T-helper 2 cell treated with Interferon-gamma antibody and Interleukin-4, amounts not matched to agents 100 ng/mL and 5 ng/mL, for 36 hours (primary cell): Measurements from ENCODE around the gene CYSLTR1. TPM values are rescaled to one million over a fixed set of nuclear protein-coding genes. Genes with fewer than 3 reads are reported as not detected.
"Not testable (repeated sequence)": the region's sequence is repeated elsewhere in the genome, so short reads cannot be mapped to it uniquely, and the experiment has no call there.

ENCODE experiments used
- intact Hi-C: fragments of 100-400 bp; cut with micrococcal nuclease; formaldehyde crosslinking; loops from one replicate; pipeline ENCODE4 v1.15.1; 2023
- total RNA-seq: library from RNA; stranded (reverse); gene quantifications from 2 replicates; pipeline ENCODE4 v1.2.3, GENCODE V29; 2022

CYSLTR1 gene, protein sequence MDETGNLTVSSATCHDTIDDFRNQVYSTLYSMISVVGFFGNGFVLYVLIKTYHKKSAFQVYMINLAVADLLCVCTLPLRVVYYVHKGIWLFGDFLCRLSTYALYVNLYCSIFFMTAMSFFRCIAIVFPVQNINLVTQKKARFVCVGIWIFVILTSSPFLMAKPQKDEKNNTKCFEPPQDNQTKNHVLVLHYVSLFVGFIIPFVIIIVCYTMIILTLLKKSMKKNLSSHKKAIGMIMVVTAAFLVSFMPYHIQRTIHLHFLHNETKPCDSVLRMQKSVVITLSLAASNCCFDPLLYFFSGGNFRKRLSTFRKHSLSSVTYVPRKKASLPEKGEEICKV
- 29.9 and 30.2 TPM in 2 replicates for total RNA-seq

DNA sequence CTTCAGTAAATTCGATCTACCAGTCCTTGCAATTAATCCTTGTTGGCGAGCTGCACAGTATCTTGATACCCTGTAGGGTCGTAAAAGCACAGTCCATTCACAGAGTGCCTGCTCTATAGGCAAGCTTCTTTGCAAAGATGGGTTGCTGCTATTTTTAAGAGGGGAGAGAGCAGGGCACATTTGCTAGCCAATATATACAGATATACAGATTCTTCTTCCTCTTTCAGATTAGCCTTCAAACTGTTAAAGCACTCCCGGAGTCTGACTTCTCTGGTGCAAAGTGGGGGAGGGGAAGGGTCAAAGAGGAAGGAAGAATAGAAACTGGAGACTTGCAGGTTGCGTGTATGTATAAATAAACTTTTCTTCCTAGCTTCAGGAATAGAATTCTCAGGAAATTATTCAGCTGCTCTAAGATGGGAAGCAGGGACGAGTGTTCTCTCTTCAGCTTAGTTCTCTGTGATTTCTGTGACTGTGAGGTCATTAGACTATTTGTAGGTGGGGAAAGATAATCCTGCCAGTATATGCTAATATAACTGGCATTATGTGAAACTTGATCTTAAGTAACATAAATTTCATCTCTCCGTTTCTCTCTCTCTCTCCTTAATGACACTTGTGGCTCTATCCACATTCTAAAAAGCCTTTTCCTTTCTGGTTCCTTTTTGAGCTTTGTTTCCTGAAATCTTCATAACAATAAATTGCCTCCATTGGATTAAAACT lies at the start of gene CYSLTR1:
Gene CYSLTR1, minus strand, starts transcription at position 242 of the 717 bp plus-strand sequence. CDS start 53,865 bp downstream, outside the sequence.
- intact Hi-C loops: loop anchor here (5.0 to 10.0 kb wide), 4 partner anchors 220 to 817 kb away; partner anchors contain the start of genes COX7B, GPR174, MAGT1 and P2RY10

DNA sequence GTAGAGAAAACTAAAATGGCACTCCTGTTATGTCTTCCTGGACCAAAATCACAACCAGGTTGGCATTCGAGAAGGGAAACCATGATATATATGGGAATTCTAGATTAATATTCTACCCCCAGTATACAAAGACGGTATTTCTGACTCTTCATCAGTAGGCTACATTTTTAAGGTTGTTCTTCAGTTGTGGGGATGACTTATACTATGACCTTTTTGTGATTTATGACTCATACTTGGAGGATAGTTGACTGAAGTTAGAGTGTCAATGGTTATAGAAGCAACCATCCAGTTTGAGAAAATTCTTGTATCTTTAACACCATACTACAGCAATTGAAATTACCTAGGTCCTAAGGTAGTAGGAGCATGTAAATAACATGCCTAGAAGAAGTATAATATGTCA lies 49.8 kb upstream of the CYSLTR1 start:
- intact Hi-C loops: loop anchor here (2.0 to 5.0 kb wide), 2 partner anchors 46 to 140 kb away; no protein-coding TSS in a partner anchor

DNA sequence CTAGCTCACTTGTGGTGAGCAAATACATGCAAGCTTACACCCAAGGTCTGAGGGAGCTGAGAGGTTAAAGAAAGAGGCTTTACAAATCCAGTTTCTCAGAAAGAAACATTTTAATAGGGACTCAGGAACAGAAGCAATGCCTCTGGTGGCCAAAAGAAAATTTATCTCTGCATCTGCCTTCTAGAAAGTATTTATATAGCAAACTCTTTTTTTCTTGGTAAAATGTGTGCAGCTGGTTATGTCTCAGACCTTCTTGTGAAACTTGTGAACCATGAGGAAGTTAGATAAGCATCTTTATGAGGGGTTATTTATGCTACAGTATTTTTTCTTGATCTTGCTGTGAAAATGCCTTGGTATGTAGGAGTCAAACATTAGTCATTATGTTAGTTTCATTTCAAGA lies 48.5 kb upstream of the CYSLTR1 start:
- intact Hi-C loops: loop anchor here (2.0 to 5.0 kb wide), 2 partner anchors 45 to 141 kb away; no protein-coding TSS in a partner anchor

DNA sequence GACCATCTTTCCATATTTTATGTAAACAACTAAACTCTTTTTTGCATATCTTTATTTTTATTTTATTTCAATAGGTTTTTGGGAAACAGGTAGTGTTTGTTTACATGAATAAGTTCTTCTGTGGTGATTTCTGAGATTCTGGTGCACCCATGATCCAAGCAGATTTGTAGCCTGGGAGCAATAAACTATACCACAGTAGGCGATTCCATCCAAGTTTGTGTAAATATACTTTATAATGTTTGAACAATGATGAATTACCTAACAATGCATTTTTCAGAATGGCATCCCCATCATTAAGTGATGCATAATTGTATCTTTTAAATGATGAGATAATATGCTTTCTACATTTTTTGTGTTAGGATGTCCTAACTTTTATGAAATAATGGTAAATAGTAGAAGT lies 39.2 kb upstream of the CYSLTR1 start:
- intact Hi-C loops: no loop called here

DNA sequence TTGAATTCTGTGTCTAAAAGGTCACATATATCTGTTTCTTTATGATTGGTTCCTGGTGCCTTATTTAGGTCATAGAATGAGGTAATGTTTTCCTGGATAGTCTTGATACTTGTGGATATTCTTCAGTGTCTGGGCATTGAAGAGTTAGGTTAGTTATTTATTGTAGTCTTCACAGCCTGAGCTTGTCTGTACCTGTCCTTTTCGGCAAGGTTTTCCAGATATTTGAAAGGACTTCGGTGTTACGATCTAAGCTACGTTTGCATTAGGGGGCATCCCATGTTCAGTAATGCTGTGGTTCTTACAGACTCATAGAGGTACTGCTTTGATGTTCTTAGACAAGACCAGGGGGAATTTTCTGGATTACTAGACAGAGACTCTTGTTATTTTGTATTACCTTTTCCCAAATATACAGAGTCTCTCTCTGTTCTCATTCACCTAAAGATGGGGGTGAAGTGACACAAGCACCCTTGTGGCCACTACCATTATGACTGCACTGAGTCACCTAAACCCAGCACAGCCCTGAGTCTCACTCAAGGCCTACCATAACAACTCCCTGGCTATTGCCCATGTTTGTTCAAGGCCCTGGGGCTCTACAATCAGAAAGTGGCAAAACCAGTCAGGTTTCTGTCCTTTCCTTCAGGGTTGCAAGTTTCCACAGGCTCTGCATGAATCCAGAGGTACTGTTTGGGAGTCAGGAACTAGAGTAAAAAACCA lies 30.1 kb upstream of the CYSLTR1 start:
- intact Hi-C loops: no loop called here

DNA sequence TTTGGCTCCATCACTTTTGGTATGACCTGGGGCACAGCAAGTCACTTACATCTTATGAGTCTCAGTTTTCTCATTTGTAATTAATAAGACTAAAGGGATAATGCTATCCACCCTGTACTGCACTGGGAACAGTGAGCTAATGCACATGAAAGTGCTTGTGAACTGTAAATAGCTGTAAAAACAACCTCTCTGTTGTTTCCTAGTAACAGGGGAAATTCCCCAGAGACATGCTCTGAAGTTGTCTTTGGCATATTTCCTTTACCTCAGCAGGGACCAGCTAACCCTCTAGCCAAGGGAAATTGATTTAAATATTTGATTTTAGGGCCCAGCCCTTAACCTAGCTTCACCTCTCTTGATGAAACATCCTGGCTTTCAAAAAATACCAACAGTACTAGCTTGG lies 6.1 kb upstream of the CYSLTR1 start:
- intact Hi-C loops: no loop called here

DNA sequence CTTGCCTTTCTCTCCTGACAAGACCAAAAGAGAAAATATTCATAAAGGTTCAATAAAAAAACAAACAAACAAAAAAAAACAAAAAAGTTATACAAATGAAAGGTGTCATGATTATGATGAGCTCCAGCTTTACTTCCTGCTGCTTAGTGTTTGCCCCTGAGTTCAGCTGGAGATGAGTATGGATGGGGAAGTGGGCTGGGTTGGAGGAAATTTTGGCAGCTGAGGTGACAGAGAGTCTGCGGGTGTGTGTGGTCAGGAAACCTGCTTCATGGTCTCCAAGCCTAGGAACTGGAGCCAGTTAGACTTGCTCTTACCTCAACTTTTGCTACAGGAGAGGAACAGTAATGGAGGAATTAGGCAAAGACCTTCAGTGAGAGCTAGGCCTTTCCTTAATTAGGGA lies 4.3 kb upstream of the CYSLTR1 start:
- intact Hi-C loops: loop anchor here (2.0 kb wide), 1 partner anchor 45 kb away; no protein-coding TSS in a partner anchor

DNA sequence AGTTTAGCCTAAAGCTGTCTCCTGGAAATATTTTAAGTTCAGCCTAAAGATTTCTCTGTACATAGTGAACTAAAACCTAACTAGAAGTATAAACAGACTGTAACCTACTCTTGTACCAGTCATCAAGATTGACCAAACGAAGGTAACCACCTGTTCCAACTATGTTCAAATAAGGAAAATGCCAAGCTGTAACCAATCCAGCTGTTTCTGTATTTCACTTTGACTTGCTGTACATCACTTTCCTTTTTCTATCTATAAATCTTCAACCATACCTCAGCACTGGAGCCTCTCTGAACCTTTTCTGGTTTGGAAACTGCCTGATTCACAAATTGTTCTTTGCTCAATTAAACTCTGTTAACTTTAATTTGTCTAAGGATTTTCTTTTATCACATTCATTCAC lies 3.1 kb upstream of the CYSLTR1 start:
- intact Hi-C loops: loop anchor here (2.0 kb wide), 1 partner anchor 46 kb away; no protein-coding TSS in a partner anchor

DNA sequence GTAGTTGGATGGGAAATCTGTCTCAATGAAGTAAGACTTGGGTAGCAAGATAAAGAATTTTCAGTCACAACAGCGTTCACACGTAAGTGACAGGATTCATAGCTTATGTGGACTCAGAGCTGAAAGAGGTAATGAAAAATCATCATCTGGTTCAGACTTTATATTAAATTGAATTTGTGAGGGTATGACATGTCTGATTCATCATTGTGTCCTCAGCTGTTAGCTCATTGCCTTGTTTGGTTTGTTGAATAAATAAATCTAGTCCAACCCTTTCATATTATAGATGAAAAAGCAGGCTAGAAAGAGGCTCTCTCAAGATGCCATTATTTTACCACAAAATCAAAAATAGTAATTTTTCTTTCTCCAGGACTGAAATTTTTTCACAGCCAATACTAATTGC lies 2.7 kb upstream of the CYSLTR1 start:
- intact Hi-C loops: loop anchor here (2.0 kb wide), 1 partner anchor 47 kb away; no protein-coding TSS in a partner anchor

DNA sequence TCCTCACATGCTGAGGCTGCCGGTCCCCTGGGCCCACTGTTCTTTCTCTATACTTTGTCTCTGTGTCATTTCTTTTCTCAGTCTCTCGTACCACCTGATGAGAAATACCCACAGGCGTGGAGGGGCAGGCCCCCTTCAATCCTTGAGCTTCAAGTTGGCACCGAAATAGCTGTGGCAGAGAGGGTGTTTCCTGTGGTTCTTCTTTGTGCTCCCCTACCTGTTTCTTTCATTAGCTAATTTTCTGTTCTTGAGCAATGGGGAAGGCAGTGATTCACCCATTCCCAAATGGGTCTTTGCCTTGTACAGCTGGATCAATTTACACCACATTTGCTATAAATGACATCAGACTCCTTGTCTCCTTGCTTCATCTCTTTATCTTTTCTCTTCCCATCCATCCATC lies 2.1 kb upstream of the CYSLTR1 start:
- intact Hi-C loops: loop anchor here (5.0 to 10.0 kb wide), 4 partner anchors 222 to 815 kb away; partner anchors contain the start of genes COX7B, GPR174, MAGT1 and P2RY10

DNA sequence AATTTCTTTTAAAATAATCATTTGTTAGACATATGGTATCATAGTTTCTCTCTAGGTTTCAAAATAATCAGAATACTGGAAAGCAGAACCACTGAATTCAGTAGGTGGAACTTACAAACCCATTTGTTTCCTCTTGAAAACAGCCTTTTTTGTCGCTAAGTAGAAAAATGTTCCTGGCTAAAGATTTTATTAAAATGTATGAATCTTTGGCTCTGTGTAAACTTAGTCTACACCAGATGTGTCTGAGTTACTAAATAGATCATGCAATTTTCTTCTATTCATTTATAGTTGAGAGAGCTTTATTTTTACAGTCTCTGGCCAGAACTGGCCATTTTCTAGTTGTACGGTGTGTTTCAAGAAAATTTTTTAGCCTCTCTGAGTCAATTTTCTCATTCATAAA lies 1.0 kb downstream of the CYSLTR1 start:
- intact Hi-C loops: loop anchor here (5.0 to 10.0 kb wide), 4 partner anchors 219 to 818 kb away; partner anchors contain the start of genes COX7B, GPR174, MAGT1 and P2RY10

DNA sequence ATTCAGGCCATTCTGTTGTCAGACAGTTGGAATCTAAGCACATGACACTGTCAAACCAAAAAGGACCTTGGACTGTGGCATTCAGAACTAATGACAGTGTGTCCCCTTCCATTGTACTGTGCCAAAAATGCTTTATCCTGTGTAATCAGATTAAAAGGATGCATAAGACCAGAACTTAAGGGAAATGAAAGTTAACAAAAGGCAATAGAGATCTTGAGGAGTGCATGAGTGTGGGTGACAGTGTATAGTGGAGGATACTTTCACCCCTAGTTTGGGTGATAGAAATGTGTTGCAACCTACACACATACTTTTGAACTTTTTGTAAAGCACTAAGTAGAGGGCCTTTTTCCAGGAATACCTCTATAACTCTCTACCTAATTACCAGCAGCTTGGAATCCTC lies 4.5 kb downstream of the CYSLTR1 start:
- intact Hi-C loops: loop anchor here (2.0 to 10.0 kb wide), 3 partner anchors 194 to 944 kb away; partner anchors contain the start of gene GPR174

DNA sequence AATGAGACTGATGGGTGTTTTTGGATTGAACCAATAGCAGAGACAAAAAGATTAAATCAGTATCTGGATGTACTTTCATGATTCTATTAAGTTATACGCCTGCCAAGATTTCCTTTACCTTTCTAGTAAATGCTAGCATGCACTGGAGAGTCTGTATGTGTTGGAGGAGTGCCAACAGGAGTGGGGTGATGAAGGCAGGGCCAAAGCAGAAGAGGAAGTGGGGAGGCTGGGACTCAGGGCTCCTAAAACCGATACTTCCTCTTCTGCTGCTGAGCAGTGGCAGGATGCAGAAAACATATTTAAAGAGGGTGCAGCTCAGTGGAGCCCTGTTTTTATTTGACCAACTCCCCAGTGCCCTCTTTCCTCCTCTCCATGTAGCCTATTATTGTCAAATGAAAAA lies 5.6 kb downstream of the CYSLTR1 start:
- intact Hi-C loops: loop anchor here (2.0 to 10.0 kb wide), 3 partner anchors 195 to 945 kb away; partner anchors contain the start of gene GPR174

DNA sequence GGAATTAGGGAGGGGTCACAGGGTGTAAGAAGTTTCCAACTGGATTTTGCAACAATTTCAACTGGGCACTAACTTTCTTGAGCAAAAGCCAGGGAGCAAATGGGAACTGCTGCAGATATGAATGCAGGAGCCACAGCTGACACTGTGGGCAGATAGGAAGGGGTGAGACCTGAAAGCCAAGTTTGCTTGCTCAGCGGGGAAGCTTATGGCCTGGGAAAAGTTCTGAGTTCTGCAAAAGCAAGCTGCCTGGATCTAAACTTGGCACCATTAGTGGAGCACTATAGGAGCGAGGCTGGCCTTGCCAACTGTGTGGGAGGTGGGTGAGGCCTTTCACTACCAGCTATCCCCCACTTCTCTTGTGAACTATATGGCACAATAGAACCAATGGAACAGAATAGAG lies 11.1 kb downstream of the CYSLTR1 start:
- intact Hi-C loops: no loop called here

DNA sequence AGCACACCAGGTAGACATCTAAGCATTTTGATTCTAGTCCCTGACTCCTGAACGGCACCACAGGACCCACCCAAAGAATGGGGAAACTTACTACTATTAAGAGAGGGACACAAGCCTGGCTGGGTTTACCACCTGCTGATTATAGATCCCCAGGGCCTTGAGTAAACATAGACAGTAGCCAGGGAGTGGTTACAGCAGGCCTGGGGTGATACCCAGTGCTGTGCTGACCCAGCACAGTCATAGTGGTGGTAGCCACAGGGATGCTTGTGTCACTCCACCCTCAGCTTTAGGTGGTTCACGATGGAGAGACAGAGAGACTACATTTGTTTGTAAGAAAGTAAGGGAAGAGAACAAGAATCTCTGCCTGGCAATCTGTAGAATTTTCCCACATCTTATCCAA lies 11.7 kb downstream of the CYSLTR1 start:
- intact Hi-C loops: no loop called here

DNA sequence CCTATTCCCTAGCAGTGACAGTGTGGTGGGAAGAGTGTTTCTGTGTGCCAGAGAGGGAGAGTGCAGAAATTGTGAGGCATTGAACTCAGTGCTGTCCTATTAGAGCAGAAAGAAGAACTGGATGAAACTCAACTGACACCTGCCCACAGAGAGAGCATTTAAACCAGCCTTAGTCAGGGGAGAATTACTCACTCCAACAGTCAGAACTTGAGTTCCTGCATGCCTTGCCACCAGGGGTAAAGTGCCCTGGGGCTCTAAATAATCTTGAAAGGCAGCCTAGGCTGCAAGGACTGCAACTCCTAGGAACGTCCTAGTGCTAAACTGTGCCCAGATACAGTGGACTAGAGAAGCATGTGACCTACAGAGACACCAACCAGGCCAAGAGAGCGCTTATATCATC lies 12.8 kb downstream of the CYSLTR1 start:
- intact Hi-C loops: no loop called here

DNA sequence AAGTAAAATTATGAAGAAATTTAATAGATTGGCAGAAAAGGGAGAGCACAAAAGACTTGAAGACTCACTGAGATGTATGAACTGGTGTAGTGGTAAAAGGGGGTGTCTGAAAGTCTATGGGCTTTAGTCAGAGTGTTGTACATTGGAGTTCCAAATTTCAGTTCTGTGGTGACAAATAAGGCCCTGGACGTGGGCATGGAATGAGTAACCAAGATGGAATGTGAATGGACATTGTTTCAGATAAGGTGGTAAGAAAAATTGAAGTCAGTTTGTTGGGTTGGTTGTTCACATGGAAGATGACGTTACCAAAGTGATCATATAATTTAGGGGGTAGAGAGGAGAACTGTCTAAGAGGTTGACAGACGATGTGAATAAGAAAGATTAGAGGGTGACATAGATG lies 13.9 kb downstream of the CYSLTR1 start:
- intact Hi-C loops: no loop called here

DNA sequence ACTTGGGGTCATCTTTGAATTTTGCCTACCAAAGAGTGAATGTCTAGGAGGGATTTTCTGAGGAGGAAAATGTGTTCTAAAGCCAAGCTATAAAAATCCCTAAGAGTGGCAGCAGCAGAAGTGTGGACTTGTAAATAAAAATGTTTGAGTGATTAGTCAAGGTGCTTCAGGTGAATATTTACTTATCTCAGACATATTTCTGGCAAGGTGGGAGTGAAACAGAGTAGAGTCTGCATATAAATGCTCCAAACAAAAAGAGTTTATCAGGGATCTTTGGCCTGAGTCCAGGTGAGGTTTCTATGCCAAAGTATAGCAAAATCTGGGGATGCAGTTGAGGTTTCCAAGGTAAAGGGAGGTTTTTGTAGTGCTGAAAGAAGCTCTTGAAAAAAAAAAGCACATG lies 19.7 kb downstream of the CYSLTR1 start:
- intact Hi-C loops: no loop called here

DNA sequence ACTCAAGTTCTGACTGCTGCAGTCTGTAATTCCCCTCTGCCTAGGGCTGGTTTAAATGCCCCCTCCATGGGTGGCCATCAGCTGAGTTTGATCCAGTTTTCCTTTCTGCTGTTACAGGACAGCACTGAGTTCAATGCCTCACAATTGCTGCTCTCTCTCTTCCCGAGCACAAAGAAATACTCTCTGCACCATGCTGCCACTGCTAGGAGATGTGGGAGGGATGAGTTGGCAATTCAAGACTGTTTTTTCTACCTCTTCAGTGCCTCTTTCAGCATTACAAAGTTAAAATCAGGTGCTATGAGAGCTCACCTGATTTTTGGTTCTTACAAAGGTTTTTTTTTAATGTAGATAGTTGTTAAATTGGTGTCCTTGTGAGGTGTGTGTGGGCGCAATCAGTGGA lies 24.3 kb downstream of the CYSLTR1 start:
- intact Hi-C loops: no loop called here

DNA sequence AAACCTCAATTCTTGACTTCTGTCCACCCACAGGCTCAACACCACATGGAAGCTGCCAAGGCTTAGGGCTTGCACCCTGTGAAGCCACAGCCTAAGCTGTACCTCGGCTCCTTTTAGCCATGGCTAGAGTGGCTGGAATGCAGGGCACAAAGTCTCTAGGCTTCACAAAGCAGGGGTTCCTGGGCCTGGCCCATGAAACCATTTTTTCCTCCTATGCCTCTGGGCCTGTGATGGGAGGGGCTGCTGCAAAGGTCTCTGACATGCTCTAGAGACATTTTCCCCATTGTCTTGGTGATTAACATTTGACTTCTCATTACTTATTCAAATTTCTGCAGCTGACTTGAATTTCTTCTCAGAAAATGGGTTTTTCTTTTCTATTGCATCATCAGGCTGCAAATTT lies 26.5 kb downstream of the CYSLTR1 start:
- intact Hi-C loops: not testable (repeated sequence)

DNA sequence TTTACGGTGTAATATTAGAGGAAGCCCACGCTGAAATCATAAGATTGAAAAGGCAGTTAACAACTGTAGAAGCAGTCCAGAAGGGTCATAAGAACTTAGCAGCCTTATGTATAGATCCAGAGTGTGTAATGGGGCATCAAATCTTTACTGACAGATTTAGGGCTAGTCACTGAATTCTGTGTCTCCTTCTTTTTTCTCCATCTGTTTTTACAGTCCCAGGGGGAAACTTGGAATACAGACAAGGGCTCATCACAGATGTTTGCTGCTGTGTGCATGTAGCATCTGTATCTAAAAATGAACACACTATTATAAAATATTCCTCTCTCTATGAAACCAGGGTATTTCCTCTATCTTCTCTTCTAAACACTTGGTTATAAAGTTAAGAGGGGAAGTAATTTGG lies 43.9 kb downstream of the CYSLTR1 start:
- intact Hi-C loops: no loop called here
